ENCODE data around the gene ZBTB20. TPM values are rescaled to one million over a fixed set of nuclear protein-coding genes. Genes with fewer than 3 reads are reported as not detected.

ZBTB20 gene
- total RNA-seq, 1 donor from 2014 or later: 1.6 TPM

- Mint-ChIP-seq H3K27me3 (no peaks in the 10 kb centered on the region), H3K27ac (no peak overlapping the region), H3K4me3 (no peak overlapping the region), H3K9me3 (no peaks in the 10 kb centered on the region), H3K36me3 (ENCODE audit: low read depth) (no peaks in the 10 kb centered on the region), H3K4me1 (peaks cover 2% of the 10 kb centered on the region)
- no peak for DNase-seq
- intact Hi-C loops (cut with micrococcal nuclease): no loop called here
These were observed 752.5 kb downstream of the ZBTB20 start for GRCh38 chr3:114394551-114394950.

- Mint-ChIP-seq H3K4me1 (peaks cover 6% of the 10 kb centered on the region), H3K9me3 (no peaks in the 10 kb centered on the region), H3K27ac (no peak overlapping the region), H3K4me3 (no peak overlapping the region), H3K36me3 (ENCODE audit: low read depth) (no peaks in the 10 kb centered on the region), H3K27me3 (no peaks in the 10 kb centered on the region)
- intact Hi-C loops (cut with micrococcal nuclease): no loop called here
- DNase-seq: no peak
These were observed 753.6 kb downstream of the ZBTB20 start for GRCh38 chr3:114393367-114394072.

GRCh38 chr3:114392831-114393230 is 754.3 kb downstream of the ZBTB20 start:
- no peaks in the 10 kb centered on the region for H3K9me3 Mint-ChIP-seq
- intact Hi-C loops (cut with micrococcal nuclease): no loop called here
- no peak overlapping the region for H3K4me3 Mint-ChIP-seq
- no peaks in the 10 kb centered on the region for H3K27me3 Mint-ChIP-seq
- H3K4me1 Mint-ChIP-seq: peaks cover 10% of the 10 kb centered on the region
- no peaks in the 10 kb centered on the region for H3K36me3 Mint-ChIP-seq (ENCODE audit: low read depth)
- no peak overlapping the region for H3K27ac Mint-ChIP-seq
- no peak for DNase-seq

- Mint-ChIP-seq H3K27me3 (no peaks in the 10 kb centered on the region), H3K36me3 (ENCODE audit: low read depth) (no peaks in the 10 kb centered on the region), H3K4me1 (peaks cover 12% of the 10 kb centered on the region), H3K27ac (no peak overlapping the region), H3K4me3 (peak overlapping the region; percentile 11), H3K9me3 (no peaks in the 10 kb centered on the region)
- intact Hi-C loops (cut with micrococcal nuclease): no loop called here
- DNase-seq: peak; percentile 76
These were observed 757.9 kb downstream of the ZBTB20 start for GRCh38 chr3:114389156-114389555.

GRCh38 chr3:114384558-114384903 is 762.6 kb downstream of the ZBTB20 start:
- DNase-seq: no peak
- H3K4me1 Mint-ChIP-seq: peaks cover 14% of the 10 kb centered on the region
- no peak overlapping the region for H3K27ac Mint-ChIP-seq
- no peaks in the 10 kb centered on the region for H3K27me3 Mint-ChIP-seq
- intact Hi-C loops (cut with micrococcal nuclease): no loop called here
- H3K36me3 Mint-ChIP-seq (ENCODE audit: low read depth): no peaks in the 10 kb centered on the region
- H3K4me3 Mint-ChIP-seq: peak overlapping the region; percentile 77
- H3K9me3 Mint-ChIP-seq: no peaks in the 10 kb centered on the region

- peak; percentile 89 for DNase-seq
- Mint-ChIP-seq H3K9me3 (no peaks in the 10 kb centered on the region), H3K4me3 (peak overlapping the region; percentile 77), H3K4me1 (peaks cover 12% of the 10 kb centered on the region), H3K27ac (peak overlapping the region; percentile 81), H3K36me3 (ENCODE audit: low read depth) (no peaks in the 10 kb centered on the region), H3K27me3 (no peaks in the 10 kb centered on the region)
- intact Hi-C loops (cut with micrococcal nuclease): loop anchor here (1.0 to 2.0 kb wide), 2 partner anchors 34 to 231 kb away; no protein-coding TSS in a partner anchor
These were observed 763.1 kb downstream of the ZBTB20 start for GRCh38 chr3:114383875-114384557.

- Mint-ChIP-seq H3K27ac (no peak overlapping the region), H3K4me3 (no peak overlapping the region), H3K9me3 (no peaks in the 10 kb centered on the region), H3K4me1 (peaks cover 6% of the 10 kb centered on the region), H3K36me3 (ENCODE audit: low read depth) (no peaks in the 10 kb centered on the region), H3K27me3 (no peaks in the 10 kb centered on the region)
- intact Hi-C loops (cut with micrococcal nuclease): no loop called here
- DNase-seq: no peak
These were observed 766.8 kb downstream of the ZBTB20 start for GRCh38 chr3:114380233-114380651.

GRCh38 chr3:114379266-114379665 is 767.8 kb downstream of the ZBTB20 start:
- H3K27ac Mint-ChIP-seq: no peak overlapping the region
- peaks cover 5% of the 10 kb centered on the region for H3K4me1 Mint-ChIP-seq
- intact Hi-C loops (cut with micrococcal nuclease): no loop called here
- H3K27me3 Mint-ChIP-seq: no peaks in the 10 kb centered on the region
- no peak overlapping the region for H3K4me3 Mint-ChIP-seq
- H3K36me3 Mint-ChIP-seq (ENCODE audit: low read depth): no peaks in the 10 kb centered on the region
- DNase-seq: no peak
- H3K9me3 Mint-ChIP-seq: no peaks in the 10 kb centered on the region

GRCh38 chr3:114378760-114379159 is 768.3 kb downstream of the ZBTB20 start:
- no peak overlapping the region for H3K4me3 Mint-ChIP-seq
- no peak for DNase-seq
- H3K4me1 Mint-ChIP-seq: no peaks in the 10 kb centered on the region
- no peaks in the 10 kb centered on the region for H3K9me3 Mint-ChIP-seq
- H3K36me3 Mint-ChIP-seq (ENCODE audit: low read depth): no peaks in the 10 kb centered on the region
- intact Hi-C loops (cut with micrococcal nuclease): no loop called here
- H3K27me3 Mint-ChIP-seq: no peaks in the 10 kb centered on the region
- no peak overlapping the region for H3K27ac Mint-ChIP-seq

GRCh38 chr3:114377426-114377825 is 769.7 kb downstream of the ZBTB20 start:
- H3K36me3 Mint-ChIP-seq (ENCODE audit: low read depth): no peaks in the 10 kb centered on the region
- no peak overlapping the region for H3K4me3 Mint-ChIP-seq
- H3K9me3 Mint-ChIP-seq: no peaks in the 10 kb centered on the region
- no peaks in the 10 kb centered on the region for H3K27me3 Mint-ChIP-seq
- intact Hi-C loops (cut with micrococcal nuclease): no loop called here
- H3K27ac Mint-ChIP-seq: no peak overlapping the region
- no peak for DNase-seq
- H3K4me1 Mint-ChIP-seq: no peaks in the 10 kb centered on the region

GRCh38 chr3:114376516-114377185 is 770.4 kb downstream of the ZBTB20 start:
- intact Hi-C loops (cut with micrococcal nuclease): no loop called here
- Mint-ChIP-seq H3K9me3 (no peaks in the 10 kb centered on the region), H3K27ac (no peak overlapping the region), H3K36me3 (ENCODE audit: low read depth) (no peaks in the 10 kb centered on the region), H3K4me1 (no peaks in the 10 kb centered on the region), H3K4me3 (no peak overlapping the region), H3K27me3 (no peaks in the 10 kb centered on the region)
- DNase-seq: no peak

GRCh38 chr3:114375608-114376421 is 771.3 kb downstream of the ZBTB20 start:
- no peaks in the 10 kb centered on the region for H3K27me3 Mint-ChIP-seq
- no peak overlapping the region for H3K4me3 Mint-ChIP-seq
- no peak overlapping the region for H3K27ac Mint-ChIP-seq
- no peaks in the 10 kb centered on the region for H3K4me1 Mint-ChIP-seq
- no peaks in the 10 kb centered on the region for H3K36me3 Mint-ChIP-seq (ENCODE audit: low read depth)
- DNase-seq: no peak
- H3K9me3 Mint-ChIP-seq: no peaks in the 10 kb centered on the region
- intact Hi-C loops (cut with micrococcal nuclease): no loop called here

- Mint-ChIP-seq H3K27ac (no peak overlapping the region), H3K27me3 (no peaks in the 10 kb centered on the region)
These were observed 772.6 kb downstream of the ZBTB20 start for GRCh38 chr3:114374433-114374990.

More at GRCh38 chr3:114374433-114374990, 772.6 kb downstream of the ZBTB20 start:
- Mint-ChIP-seq H3K36me3 (ENCODE audit: low read depth) (no peaks in the 10 kb centered on the region), H3K4me3 (no peak overlapping the region), H3K9me3 (no peaks in the 10 kb centered on the region), H3K4me1 (no peaks in the 10 kb centered on the region)
- no peak for DNase-seq
- intact Hi-C loops (cut with micrococcal nuclease): no loop called here
